GM19438 (cell line): ENCODE data around the gene TGM1.
"Not testable (repeated sequence)": the region's sequence is repeated elsewhere in the genome, so short reads cannot be mapped to it uniquely, and the experiment has no call there.

ENCODE experiments used
- ATAC-seq: cut with Tn5 transposase; IDR thresholded peaks from one replicate; pipeline ENCODE4 v1.9.1; 2021; ENCODE audit warnings: low read depth; ENCODE audit not compliant: unreplicated experiment

The TGM1 gene

DNA sequence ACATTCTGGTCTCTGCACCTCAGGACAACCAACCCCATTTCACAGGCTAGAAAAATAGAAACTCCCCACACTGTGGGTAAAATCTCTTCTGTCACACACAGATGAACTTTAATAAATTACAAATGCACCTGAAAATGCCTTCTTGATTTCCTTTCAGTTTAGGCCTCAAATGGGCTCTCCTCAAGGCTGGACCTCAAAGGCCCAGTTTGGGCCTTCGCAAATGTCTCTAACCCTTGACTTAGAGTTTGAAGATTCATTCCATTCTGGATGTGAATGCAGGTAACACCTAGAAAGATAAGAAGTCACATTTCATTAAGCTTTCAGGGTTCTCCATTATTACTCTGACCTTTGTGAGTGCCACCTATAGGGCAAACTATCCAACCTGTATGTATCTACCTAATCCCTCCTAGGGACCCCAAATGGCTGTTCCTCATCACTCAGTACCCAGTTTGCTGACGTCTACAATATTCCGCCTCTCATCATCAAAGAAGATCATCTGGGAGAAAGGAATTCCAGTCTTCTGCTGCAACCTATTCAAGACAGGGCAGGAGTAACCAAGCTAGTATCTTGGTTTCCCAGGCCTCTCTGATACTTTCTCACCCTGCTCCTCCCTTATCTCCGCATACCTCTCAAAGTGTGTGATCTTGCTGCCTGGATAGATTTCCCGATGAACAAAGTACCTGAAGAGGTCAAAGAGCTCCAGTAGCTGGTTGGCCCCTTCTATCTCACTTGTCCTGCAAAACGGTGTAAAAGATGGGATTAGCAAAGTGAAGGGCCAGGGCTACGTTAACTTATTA is 48.9 kb downstream of the TGM1 start:
- no peak for ATAC-seq

DNA sequence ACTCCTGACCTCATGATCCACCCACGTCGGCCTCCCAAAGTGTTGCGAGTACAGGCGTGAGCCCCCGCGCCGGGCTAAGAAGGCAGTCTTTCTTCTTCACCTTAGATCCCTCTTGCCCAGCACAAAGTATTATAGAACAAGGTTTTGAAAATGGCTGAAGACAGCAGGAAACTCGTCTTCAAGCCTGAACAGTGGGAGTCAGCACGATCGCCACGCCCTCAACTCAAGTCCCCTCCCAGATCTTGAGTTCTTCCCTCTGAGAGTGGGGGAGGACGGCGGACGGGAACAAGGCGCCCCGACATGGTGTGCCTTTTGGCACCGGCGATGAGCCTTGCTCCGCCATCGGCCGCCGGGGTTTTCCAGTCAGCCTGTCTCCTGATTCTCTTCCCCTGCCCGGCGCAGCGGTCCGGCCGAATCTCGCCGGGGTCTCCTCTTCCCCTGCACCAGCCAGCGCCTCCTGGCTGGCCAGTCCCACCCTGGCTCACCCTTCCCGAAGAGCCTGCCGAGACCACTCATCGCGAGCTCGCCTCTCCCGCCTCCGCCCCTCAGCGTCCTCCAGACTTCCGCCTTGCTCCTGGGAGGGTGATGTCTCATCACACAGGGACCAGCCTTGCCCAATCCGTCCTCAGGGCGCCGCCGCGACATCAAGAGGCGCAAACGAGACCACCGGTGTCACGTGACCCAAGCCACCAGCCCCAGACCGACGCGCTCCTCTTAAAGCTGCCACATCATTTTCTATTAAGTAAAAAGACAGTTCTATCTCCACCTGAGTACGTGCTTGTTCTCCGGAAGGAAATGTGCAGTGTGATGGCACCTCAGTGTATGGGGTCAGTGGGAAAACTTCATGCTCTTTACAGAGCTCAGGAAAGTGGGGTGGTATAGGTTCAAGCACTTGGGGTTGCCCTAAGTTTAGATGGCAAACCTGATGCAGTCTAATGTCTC is 49.8 kb downstream of the TGM1 start, which contains the start of gene CHMP4A:
CHMP4A (minus strand) TSS at position 565 of the 942 bp plus-strand sequence; CDS start at position 516, 49 bp downstream.
- peak; percentile 76 for ATAC-seq

DNA sequence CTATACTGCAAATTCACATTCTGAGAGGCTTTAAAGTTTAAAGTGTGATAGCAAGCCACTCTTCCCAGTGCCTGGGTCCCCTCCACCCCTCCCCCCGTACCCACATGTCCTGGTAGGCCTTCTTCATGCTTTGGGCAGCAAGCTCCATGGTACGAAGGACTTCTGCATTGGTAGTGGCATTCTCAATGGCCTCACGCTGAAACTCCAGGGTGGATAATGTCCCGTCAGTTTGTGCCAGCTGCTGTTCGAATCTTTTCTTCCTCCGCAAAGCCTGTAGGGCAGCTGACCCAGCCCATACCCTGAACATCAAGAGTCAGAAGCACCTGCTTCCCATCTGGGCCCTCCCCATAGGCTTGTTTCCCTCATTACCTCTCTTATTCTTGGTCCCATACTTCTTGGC is 51.7 kb downstream of the TGM1 start:
- ATAC-seq, result no peak

DNA sequence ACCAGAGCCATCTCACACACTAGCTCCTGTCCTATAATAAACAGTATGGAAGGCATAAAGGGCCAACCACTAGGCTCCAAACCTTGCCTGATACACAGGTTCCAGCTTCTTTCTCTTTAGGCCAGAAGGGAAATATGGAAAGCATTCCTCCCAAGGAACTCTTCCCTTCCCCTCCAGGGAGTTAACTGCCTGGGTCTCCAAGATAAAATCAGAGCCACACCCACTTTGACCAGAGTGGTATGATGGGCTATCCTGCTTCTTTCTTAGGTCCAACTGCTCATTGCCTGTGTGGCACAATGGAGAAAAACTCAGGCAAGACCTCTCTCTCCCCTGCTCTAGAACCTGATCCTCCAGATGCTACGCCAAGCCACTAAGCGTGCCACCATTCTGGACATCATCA is 55.4 kb downstream of the TGM1 start:
- ATAC-seq, result no peak

DNA sequence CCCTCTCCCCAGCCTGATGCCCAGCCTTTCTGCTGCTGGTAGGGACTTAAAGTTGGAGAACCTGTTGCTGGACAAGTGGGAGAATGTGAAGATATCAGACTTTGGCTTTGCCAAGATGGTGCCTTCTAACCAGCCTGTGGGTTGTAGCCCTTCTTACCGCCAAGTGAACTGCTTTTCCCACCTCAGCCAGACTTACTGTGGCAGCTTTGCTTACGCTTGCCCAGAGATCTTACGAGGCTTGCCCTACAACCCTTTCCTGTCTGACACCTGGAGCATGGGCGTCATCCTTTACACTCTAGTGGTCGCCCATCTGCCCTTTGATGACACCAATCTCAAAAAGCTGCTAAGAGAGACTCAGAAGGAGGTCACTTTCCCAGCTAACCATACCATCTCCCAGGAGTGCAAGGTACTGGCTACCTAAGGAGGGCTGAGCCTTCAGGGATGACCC is 55.8 kb downstream of the TGM1 start:
- no peak for ATAC-seq

DNA sequence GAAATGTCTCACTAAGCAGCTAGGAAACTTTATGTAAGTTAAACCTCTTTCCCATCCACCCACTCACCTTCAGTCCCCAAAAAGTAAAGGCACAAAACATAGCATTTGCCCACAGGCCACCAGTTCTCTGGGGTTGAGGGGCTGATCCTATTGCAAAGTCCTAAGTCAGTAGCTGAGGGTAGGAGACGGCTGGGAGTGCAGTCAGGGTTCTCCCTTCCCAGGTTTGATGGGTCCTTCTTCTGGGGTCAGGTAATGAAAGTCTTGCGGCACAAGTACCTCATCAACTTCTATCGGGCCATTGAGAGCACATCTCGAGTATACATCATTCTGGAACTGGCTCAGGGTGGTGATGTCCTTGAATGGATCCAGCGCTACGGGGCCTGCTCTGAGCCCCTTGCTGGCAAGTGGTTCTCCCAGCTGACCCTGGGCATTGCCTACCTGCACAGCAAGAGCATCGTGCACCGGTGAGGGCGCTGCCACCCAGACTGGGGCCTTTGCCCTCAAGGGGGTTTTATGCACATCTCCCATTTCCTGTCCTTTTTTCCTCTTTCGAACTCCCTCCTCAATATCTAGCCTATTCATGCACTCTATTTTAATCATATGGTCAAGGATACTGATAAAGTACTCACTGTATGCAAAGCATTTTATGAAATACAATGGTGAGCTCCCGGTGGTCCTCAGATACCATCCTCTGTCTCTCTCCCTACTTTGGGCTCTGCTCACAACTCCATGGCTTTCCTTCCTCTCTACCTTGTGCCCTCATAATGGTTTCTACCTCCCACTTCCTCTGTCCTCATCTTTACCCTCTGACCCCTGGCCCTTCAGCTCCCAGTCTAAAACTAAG is 56.5 kb downstream of the TGM1 start:
- no peak for ATAC-seq

DNA sequence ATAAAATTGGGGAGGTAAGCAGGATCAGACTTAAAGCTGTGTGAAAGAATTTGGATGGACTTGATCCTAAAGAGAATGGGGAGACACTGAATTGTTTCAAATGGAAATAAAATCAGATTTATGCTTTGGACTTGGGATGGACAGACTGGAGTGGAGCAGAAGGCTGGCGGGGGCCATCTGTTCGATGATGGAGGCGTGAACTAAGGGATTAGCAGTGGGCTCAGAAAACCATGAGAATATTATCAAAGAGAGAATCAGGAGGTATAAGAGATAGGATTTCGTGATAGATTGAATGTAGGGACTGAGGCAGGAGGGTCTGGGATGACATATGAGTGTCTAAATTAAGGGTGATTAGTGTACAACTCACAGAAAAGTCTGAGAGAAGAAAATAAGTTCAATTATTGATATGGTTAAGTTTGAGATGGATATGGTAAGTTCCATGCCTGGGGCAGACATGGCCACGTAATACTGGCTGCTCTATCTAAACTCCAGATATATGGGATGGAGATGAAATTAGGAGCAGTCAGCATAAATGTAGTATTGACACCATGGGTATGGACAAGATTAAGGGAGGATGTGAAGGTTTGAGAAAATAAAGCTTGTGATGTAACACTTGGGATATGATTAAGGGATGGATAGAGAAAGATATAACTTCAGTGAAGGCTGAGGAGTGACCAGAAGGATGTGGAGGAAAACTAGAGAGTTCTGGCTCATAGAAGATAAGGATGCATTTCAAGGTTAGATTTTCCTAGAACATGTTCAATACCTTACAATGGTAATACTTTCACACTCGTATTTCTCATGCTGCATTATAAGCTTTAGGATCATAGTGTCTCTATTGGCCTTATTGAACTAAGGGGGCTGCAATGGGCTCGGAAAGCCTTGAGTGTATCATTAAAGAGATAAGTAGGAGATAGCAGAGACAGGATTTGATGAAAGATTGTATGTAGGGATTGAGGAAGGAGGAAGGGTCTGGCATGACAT is 58.5 kb downstream of the TGM1 start:
- ATAC-seq, result no peak

DNA sequence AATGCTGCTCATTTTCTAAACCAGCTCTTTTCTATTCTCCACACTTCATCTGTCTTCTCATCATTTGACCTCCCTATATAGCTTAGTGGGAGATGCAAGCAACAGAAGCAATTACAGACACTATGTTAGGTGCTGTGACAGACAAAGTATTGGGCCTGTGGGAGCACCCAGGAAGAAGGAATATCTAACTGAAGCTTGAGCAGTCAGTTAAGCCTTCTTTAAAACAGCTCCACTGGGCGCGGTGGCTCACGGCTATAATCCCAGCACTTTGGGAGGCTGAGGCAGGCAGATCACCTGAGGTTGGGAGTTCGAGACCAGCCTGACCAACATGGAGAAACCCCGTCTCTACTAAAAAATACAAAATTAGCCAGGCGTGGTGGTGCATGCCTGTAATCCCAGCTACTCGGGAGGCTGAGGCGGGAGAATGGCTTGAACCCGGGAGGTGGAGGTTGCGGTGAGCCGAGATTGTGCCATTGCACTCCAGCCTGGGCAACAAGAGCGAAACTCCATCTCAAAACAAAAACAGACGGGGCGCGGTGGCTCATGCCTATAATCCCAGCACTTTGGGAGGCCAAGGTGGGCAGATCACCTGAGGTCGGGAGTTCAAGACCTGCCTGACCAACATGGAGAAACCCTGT is 59.6 kb downstream of the TGM1 start:
- not testable (repeated sequence) for ATAC-seq

DNA sequence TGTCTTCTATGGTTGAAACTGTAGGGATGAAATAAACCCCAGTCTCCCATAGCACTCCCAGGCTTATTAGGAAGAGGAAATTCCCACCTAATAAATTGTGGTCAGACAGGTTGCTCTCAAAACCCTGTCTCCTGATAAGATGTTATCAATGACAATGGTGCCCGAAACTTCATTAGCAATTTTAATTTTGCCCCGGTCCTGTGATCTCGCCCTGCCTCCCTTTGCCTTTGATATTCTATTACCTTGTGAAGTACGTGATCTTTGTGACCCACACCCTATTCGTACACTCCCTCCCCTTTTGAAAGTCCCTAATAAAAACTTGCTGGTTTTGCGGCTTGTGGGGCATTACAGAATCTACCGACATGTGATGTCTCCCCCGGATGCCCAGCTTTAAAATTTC is 60.4 kb downstream of the TGM1 start:
- ATAC-seq, result not testable (repeated sequence)
